NCI-H446 treated with DMSO at 0.1 percent for 48 hours (cell line): ENCODE results near the gene SPATA32.
"Not testable (repeated sequence)": the region's sequence is repeated elsewhere in the genome, so short reads cannot be mapped to it uniquely, and the experiment has no call there.

Source experiments
- DNase-seq: peaks from one replicate; lab custom pipeline; 2025; lab: John Stamatoyannopoulos, UW

Gene SPATA32

DNA sequence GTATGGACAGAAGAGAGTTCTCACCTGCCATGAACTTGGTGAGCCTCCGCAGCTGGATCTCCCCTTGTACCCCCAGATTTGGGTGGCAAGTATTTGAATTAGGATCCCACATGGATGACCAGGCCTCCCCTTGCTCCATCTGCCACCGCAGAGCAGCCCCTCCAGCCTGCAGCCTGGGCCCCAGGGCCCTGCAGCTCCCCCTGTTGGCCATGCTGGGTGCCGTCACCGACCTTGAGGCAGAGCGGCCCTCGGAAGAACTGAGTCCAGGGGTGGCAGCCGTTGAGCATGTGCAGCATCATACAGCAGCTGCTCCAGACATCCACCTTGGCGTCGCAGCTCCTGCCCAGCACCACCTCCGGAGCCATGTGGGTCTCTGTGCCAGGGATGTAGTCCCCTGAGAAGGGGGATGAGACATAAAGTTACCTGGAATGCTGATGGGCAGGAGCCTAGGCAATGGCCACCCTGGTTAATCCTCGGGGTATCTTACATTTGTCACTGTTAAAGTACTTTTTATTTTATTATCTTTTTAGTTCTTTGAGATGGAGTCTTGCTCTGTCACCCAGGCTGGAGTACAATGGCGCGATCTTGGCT lies 9.0 kb upstream of the SPATA32 start:
- DNase-seq: no peak

DNA sequence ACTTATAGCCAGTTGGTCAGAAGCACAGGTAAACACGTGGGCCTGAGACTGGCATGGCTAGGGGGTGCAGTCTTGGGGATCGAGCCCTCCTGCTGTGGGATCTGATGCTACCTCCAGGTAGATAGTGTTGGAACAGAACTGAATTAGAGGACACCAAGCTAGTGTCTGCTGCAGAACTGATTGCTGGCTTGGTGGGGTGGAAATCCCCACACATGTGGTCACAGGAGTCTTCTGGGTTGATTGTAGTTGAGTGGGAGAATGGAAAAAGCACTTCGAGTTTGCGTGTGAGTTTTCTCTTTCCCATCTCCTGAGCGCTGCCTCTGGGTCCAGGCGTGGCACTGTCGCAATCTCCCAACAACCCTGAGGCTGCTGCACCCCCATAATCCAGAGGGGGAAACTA lies 8.0 kb upstream of the SPATA32 start:
- DNase-seq: no peak

DNA sequence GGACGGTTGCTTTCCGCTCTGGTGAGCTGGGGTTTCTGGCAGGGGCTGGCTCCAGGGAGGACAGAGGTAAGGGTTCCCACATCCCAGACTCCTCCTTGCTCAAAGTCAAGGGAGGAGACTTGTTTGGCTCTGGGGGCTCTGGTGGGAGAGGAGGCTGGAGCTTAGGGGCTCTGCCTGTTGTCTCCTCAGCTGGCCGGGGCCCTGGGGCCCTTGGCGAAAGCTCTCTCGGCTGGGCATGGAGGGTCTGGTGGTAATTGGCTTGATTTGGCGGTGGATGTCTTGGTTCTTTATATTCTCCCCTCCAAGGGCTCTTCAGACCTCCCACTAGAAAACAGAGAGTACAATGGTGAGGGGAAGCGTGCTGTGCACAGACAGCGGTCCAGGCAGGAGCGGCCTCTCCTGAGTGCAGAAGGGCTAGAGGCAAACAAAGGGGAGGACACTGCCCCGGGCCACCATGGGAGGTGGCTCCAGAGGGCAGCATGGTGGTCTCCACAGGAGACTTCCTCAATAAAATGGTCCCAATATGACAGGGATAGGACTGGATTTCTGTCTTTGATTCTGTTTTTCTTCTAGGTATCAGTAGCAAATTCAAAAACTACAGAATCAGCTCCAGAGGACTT lies 5.7 kb upstream of the SPATA32 start:
- no peak for DNase-seq

DNA sequence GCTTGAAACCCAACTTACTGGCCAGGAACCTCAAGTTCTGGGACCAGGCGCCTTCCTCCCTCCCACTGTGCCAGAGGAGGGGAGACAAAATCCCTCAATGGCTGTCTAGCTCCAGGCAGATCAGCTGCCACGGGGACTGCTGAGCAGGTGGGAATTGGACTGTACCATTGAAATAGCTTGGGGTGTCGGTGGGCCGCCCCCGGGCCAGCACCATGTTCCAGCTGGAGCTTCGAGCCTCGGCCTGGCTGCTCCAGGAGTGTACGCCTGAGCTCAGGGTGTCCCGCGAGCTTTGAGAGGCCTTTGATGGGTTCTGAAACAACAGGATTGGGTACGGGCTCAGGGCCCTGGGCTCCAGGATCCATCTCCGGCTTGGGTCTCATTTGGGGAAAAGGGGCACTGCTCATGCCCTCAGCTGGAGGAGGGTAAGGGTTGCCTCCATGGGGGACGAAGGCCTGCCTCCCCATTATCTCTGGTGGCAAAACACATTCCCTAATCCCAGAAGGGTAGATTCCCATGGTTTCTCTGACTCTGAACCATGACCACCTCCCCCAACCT lies 4.6 kb upstream of the SPATA32 start:
- no peak for DNase-seq

- DNase-seq: no peak
Measured at GRCh38 chr17:45265821-45266220, 3.9 kb upstream of the SPATA32 start.

DNA sequence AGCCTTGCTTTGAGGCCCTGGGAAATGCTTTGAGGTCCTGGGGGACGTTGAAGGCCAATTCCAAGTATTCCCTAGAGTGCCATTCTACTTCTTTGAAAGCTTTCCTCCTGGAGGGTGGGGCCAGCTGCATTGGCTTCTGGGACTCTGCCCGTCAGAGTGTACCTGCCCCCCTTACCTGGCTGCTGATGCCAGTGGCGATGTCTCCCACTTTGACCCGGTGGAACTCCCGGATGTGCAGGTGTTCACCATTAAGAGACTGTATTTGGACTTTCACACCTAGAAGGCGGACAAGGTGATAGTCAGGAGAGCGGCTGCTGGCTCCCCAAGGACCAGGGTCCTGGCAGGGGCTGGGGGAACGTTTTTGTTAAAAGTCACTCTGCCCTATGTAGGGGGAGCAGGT lies 3.1 kb upstream of the SPATA32 start:
- DNase-seq: no peak

DNA sequence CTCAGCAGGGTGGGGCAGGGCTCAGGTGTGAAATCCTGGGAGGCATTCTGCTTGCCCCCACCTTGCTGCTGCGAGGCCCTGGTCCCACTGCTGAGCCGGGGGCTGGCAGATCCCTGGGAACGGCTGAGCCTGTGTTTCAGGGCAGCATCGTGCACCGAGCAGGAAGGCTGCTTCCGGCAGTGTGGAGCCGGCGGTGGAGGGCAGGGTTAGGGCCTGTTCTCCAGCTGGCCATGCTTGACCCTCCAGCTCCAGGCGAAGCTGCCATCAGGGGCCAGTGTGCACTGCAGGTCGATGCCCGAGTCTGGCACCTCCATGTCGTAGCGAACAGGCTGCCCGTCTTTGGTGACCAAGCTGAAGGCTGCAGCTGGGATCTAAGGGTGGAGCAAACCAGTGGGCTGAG lies 2.5 kb upstream of the SPATA32 start:
- no peak for DNase-seq

DNA sequence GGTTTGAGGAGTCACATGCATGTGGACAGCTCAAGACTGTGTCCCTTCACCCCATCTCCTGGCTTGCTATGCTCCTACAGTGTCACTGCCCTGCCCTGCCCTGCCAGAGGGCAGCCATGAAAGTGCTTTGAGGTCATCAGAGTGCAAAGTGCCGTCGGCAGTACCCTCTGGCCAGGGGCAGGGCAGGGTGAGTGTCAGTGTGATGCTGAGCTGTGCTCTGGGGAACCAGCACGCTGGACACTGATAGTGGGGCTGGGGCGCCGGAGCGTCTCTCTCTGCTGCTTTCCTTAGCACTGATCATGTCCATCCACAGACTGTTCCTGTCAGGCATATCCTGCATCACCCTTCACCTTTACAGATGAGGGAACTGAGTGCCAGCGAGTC lies 1.6 kb upstream of the SPATA32 start:
- no peak for DNase-seq

DNA sequence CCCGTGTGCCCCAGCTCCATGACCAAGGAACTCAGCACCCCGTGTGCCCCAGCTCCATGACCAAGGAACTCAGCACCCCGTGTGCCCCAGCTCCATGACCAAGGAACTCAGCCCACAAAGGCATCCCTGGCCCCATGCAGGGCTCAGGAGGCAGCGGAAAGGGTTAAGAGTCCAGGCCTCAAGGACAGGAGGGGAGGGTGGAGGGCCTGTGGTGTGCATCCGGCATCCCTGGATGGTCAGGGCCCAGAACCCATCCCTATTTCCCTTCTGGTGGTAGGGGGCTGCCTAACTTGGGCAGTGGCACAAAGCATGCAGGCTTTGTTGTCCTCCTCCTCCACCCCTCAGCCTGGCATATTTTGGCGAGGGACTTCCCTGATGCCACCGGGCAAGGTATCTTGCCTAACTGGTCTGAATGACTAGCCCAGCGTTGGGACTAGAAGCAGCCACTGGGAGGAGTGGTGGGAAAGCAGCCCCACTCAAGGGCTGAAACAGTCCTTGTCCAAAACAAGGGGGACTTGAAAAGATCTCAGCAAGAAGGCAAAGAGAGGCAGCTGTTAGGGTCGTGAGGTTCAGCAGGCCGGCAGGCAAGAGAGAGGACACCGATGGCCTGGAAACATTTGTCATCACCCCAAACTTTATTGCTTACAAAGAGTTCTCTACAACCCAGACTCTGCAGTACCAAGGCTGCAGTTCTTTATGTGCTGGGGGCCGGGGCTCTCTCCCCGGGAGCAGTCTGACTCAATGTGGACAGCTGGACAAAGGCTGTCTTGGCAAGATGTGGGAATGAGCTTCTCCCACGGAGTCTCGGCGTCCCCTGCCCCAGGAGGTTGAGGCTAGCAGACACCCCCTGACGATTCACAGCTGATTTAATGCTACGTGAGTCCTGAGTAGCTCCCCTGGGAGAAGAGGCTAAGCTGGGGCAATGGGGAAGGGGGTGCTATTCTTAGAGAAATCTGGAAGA lies 902 bp upstream of the SPATA32 start:
- DNase-seq: no peak

DNA sequence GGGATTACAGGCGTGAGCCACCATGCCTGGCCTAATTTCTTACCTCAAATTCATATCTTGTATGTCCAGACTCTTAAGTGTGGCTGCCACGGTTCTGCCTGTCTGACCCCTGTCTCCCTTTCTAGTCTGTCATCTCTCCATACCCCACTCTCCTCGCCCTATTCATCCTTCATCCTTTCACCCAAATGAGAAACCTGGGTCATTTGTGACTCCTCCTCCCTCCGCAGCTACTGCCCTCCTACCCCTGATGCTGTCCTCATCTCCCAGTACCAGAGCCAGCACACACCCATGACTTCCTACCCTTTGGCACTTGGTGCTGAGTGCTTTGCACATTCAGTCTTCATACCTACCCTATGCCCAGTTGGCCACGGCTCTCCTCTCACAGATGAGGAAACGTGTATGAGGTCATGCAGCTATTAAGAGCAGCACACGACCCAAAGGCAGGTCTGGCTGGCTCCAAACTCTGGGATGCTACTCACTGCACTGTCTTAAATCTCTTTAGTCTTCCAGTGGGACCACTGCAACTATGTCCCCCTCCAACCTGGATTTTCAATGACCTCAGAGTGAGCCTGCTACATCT lies 1.6 kb downstream of the SPATA32 start:
- DNase-seq: no peak

DNA sequence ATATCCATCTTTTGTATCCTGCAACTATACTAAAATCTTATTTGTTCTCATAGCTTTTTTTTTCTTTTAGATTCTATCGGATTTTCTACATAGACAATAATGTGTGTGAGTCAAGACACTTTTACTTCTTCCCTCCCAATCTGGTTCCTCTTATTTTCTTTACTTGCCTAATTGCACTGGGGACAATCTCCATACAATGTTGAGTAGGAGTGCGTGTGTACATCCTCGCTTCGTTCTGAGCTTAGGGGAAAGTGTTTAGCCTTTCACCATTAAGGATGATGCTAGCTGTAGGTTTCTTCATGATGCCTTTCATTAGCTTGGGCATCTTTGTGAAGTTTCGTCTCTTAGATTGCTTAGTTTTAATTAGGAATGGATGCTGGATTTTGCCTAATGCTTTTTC lies 2.9 kb downstream of the SPATA32 start:
- no peak for DNase-seq

GRCh38 chr17:45257115-45257514 lies 4.8 kb downstream of the SPATA32 start:
- DNase-seq: no peak

- DNase-seq: no peak
Measured at GRCh38 chr17:45256114-45256966, 5.6 kb downstream of the SPATA32 start.

DNA sequence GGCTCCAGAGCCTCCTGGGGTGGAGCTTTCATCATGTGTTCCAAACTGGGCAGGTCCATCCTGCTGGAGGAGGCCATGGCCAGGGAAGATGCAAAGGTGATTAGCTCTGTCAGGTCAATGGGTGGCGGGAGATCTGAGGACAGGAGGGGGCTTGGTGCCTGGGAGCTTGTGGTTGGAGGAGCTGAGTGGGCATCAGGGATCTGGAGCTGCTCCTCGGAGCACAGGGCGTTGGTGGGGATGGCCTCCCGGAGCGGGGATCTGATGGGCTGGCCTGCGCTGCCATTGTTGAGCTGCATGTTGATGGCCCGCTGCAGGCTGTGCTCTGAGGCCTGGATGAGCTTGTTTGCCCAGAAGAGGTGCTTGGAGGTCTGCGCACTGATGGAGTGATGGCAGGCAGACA lies 6.5 kb downstream of the SPATA32 start:
- no peak for DNase-seq

- DNase-seq: no peak
Measured at GRCh38 chr17:45253879-45254278, 8.0 kb downstream of the SPATA32 start.

- DNase-seq: not testable (repeated sequence)
Measured at GRCh38 chr17:45253237-45253636, 8.7 kb downstream of the SPATA32 start.

- DNase-seq: no peak
Measured at GRCh38 chr17:45251931-45252330, 10.0 kb downstream of the SPATA32 start.

- no peak for DNase-seq
Measured at GRCh38 chr17:45248132-45248957, 13.5 kb downstream of the SPATA32 start.

DNA sequence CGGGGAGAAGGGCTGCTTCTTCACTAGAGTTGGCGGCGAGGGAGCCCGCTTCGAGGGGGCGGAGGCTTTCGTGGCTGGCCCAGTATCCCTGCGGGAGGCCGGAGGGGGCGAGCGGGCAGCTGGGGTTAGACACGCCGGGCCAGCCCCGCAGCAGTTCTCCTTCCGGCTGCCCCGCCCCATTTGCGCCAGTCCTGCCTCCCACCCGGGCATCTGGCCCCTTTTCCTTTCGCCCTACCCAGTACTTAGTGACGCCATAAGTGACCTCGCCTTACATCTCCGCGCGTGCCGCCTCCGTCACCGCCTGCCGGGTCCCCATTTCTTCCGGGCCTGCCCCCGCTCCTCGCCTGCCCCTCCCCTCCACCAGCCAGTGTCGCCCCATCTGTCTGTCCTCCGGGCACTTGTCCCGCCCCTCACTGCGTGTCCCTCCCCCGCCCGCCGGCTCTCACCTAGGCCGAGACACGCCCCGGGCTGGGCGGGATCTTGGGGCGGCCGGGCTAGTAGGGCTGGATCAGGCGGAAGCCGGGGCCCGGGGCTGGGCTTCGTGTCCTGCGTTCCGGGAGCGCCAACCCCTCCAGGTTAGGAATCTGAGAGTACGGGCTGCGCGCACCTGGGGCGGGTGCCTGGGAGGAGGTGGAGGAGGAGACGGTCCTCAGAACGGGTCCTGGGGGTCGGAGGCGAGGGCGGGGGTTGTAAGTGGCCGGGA lies 14.3 kb downstream of the SPATA32 start:
- DNase-seq: peak; percentile 82

DNA sequence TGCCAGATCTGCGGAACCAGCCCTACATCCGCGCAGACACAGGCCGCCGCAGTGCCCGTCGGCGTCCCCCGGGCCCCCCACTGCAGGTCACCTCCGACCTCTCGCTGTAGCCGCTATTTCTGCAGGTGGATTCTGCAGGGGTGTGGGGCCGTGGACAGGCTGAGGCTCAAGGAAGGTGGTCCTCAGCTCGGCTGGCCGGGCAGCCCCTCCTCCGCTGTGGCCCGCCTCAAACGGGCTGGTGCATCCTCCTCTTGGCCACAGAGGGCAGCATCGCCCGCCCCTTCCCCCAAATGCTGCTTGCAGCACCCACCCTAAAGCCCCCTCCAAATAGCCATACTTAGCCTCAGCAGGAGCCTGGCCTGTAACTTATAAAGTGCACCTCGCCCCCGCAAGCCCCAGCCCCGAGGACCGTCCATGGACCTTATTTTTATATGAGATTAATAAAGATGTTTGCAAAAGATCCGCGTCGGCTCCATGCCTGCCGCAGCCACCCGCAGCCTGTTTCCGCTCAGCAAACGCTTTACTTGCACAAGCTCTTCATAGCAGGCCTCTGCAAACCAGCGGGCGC lies 14.9 kb downstream of the SPATA32 start:
- no peak for DNase-seq
